Vagina (tissue), 2 donors: ENCODE results near the gene ZNF516.

ENCODE experiments used
- POLR2A ChIP-seq, 2 donors: fragments of 450-650 bp; IDR thresholded peaks; one replicate each; pipeline ENCODE4 v1.6.1; 2017; ENCODE audit warnings: antibody characterized with exemption in 2 of 2, mild to moderate bottlenecking in 2 of 2, moderate library complexity in 2 of 2
- TF ChIP-seq, protein P1 (sequence below), 3 experiments: fragments of 450-650 bp in 2 of 3; fragments of 200-600 bp in 1 of 3; sonication (generic) in 1 of 3; IDR thresholded peaks; one replicate each; pipeline ENCODE4 v1.5.1; 2017 to 2019; ENCODE audit warnings: antibody characterized with exemption in 3 of 3, mild to moderate bottlenecking in 2 of 3, moderate library complexity in 2 of 3

- TF ChIP-seq, protein P1, sequence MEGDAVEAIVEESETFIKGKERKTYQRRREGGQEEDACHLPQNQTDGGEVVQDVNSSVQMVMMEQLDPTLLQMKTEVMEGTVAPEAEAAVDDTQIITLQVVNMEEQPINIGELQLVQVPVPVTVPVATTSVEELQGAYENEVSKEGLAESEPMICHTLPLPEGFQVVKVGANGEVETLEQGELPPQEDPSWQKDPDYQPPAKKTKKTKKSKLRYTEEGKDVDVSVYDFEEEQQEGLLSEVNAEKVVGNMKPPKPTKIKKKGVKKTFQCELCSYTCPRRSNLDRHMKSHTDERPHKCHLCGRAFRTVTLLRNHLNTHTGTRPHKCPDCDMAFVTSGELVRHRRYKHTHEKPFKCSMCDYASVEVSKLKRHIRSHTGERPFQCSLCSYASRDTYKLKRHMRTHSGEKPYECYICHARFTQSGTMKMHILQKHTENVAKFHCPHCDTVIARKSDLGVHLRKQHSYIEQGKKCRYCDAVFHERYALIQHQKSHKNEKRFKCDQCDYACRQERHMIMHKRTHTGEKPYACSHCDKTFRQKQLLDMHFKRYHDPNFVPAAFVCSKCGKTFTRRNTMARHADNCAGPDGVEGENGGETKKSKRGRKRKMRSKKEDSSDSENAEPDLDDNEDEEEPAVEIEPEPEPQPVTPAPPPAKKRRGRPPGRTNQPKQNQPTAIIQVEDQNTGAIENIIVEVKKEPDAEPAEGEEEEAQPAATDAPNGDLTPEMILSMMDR (IDR thresholded peaks at IDR 0.05), result no peak
- TF ChIP-seq POLR2A (IDR thresholded peaks at IDR 0.05), result no peak
Observed at GRCh38 chr18:76484749-76485387, 10.2 kb downstream of the ZNF516 start.
